HG03457 (cell line): ENCODE data around the gene CLEC9A.
"Not testable (repeated sequence)": the region's sequence is repeated elsewhere in the genome, so short reads cannot be mapped to it uniquely, and the experiment has no call there.

Experiments used
- ATAC-seq: cut with Tn5 transposase; IDR thresholded peaks from one replicate; pipeline ENCODE4 v1.9.1; 2021; ENCODE audit warnings: moderate number of reproducible peaks; ENCODE audit not compliant: unreplicated experiment

CLEC9A gene

DNA sequence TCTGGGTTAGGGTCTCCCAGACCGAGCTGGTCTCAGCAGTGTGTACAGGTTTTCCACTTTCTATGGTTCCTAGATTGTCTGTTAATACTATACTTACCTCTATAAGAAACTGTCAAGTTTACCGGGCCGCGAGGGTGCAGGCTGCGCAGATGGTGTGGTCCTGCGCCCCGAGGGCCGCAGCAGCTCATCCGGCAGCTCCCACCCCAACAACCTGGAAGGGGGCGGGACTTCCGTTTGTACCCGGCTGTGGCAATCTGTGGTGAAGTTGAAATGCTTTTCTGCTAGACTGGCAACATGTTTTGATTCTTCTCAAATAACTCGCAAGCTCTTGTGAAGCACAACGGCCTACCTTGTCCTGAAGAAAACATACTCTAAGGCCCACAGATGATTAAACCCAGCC, at the start of gene CLEC9A:
CLEC9A (plus strand) TSS at position 237 of the 400 bp plus-strand sequence. CDS start 22,006 bp downstream, outside the sequence.
- ATAC-seq: no peak

DNA sequence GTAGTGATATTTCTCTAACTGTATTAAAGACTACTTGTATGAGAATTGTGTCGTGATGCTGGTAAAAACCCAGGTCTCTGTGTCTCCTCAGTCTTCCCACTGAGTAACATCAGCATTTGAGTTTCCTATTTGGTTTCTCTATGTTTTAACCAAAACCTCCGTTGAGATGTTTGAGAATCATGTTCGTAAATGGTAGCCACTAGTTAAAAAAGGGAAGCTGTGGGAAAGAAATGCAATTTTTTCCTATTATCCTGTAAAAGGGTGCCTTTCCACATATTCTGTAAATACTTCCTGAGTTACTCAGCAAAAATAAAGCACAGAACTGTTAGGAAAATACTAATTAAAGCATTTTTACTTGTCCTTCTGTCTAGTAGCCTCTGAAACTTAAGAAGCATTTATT, 38.6 kb upstream of the CLEC9A start:
- no peak for ATAC-seq

DNA sequence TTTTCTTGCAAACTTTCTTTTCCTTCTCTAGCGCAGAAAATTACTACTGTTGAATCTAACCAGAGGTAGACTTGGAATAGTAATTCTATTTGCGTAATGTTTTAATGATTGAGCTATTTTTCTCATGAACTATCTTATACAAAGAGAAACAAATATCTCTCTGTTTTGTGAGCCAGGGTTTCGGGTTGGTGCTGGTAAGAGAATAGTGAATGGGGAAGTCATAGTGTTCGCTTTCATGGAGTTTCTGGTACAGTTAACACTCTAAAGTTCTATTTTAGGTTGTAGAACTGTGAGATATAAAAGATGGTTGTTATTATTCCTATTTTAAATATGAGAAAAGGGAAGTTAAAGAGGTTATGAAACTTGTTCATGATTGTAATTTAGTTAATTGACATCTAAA, 38.2 kb upstream of the CLEC9A start:
- no peak for ATAC-seq

DNA sequence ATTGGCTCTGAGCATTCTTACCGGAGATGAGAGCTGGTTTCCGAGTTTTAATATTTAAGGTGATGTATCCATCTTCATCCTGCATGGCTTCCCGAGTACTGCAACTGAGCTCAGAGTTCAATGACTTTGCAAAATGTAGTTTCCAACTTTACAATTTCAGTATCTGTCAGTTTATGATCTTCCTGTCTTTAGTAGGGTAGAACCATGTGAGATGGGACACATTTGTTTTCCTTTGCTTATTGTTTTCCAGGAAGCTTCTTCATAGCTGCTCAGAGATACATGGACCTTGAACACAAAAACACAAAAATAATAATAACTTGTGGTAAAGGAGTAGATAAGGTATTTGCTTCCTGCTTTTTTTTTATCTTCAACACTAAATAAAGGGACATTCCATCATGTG, 31.5 kb upstream of the CLEC9A start, which contains the start of gene CLEC1B:
CLEC1B (minus strand) TSS at position 106 of the 400 bp plus-strand sequence; CDS start at position 85, 21 bp downstream.
- no peak for ATAC-seq

DNA sequence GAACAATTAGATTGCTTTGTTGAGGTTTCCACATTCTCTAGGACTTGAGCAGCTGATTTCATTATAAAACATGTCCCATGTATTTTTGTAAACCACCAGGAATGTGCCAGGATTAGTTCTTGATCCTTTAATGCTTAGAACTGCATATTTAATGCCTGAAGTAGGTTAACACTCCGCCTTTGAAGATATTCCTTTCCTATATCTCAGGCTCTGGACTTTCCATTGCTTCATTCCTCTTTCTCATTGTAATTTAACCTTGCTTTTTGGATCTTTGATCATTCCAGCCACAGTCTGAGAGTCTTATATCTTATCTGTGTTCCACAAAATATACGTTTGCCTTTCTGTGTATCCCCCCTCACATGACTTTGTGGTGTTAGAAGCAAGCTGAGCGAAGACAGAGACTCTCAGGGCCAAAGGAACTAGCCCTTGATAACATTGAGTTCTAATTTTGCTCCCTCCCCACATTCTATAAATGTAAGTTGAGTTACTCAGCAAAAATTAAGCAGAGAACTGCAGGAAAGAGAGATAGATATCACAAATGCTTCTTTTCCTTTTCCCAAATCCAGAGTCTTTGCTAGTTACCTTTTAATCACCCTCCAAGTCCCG, 29.2 kb upstream of the CLEC9A start:
- ATAC-seq: no peak

DNA sequence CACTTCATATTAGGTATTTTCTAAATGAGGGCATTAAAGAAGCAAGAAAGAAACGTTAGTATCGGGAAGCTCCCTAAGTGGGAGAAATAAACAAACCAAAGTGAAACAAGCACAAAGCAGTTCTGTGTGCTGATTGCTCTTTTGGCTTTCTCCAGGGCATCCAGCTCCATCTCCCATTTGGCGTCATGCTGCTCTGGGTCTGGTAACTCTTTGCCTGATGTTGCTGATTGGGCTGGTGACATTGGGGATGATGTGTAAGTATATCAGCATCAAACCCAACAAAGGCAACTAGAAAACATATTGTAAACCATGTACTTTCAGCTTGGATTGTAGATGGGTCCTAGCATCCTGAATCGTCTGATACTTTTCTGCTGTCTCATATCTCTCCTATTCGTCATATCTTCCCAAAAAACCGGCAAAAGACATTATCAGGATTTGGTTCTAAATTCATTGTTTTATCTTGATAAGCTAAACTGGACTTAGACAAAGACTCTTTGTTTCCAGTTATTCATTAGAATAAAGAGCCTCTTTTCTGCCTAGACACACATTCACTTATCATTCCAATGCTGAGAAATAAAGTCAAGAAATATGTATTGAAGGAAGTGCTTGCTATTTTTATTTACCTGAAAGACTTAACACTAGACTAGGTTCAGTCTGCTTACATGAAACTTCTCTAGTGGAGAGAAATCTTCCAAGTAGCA, 17.7 kb upstream of the CLEC9A start:
- ATAC-seq: no peak

DNA sequence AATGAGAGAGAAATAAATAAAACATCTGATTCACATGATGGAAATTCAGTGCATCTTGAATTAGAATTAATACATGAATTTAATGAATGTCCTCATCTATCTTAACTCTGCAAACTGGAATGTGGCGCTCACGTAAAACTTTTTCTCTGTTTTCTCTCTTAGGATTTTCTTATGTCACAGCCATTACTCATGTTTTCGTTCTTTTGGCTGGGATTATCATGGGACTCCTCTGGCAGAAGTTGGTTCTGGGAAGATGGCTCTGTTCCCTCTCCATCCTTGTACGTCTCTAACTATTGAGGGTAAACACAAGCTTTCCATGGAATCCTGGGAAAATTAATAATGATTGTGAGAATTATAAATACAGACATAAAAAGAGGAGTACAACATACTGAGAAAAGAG, 15.0 kb upstream of the CLEC9A start:
- no peak for ATAC-seq

DNA sequence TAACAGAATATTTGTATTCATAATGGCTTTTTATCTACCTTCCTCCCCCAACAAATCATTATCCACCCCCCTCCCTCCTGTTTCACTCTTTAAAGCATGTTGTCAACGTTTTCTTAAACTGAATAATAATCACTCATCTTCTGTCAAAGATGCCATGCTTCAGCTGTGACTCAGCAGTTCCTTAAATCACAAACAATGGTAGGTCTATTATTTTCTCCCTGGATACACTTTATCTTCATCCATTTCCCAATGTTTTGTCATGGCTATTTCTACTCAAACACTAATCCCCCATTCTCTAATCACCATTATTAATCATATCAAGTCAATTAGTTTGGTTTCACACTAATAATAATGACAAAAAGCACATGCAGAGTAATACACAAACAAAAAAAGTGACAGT, 13.6 kb upstream of the CLEC9A start:
- no peak for ATAC-seq

DNA sequence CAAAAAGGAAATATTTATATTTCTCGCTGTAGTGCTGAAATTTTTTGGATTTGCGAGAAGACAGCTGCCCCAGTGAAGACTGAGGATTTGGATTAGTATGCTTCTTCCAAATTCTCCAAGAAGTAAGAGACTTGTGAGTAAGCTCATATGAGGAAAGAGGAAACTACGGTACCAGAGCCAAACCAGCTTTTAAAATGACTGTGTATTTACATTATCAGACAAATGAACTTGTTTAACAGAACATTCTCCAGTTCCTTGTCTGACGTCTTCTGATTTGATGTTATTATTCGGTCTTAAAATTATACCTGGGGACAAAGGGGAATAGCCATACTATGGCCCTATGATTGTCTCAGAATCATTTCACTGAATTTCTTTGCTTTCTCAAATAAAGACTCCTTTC, 12.1 kb upstream of the CLEC9A start:
- ATAC-seq: no peak

DNA sequence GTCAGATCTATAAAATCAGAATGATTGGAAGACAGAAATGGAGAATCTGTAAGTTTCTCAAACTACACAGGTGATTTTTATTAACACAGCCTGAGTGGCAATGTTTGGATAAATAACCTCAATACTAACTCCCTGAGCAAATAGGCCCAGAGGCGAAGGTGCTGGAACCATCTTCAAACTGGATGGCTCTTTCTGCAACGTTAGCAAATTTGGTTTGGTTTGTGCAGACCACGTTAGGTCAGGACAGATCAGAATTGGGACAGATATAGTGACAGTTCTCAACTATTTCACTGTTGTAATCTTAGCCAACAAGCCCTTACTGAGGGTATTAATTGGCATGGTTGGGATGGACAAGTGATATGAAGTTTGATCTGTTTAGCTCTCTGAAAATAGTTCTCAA, 9.1 kb upstream of the CLEC9A start:
- ATAC-seq: no peak

DNA sequence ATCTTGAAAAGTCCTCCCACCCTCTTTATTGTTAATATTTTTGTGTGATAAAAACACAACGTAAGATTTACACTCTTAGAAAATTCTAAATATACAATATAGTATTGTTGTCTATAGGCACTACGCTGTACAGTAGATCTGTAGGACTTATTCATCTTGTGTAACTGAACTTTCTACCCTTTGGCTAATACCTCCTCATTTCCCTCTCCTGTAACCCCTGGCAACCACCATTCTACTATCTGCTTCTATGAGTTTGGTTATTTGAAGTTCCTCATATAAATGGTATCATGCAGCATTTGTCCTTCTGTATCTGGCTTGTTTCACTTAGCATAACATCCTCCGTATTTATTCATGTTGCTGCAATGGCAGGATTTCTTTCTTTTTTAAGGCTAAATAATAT, 5.2 kb upstream of the CLEC9A start:
- ATAC-seq: no peak

DNA sequence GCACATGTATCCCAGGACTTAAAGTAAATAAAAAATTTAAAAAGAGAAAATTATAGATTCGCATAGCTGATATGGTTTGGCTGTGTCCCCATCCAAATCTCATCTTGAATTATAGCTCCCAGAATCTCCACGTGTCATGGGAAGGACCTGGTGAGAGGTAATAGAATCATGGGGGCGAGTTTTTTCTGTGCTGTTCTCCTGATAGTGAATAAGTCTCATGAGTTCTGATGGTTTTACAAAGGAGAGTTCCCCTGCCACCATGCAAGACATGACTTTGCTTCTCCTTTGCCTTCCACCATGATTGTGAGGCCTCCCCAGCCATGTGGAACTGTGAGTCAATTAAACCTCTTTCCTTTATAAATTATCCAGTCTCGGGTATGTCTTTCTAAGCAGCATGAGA, 3.8 kb upstream of the CLEC9A start:
- not testable (repeated sequence) for ATAC-seq

DNA sequence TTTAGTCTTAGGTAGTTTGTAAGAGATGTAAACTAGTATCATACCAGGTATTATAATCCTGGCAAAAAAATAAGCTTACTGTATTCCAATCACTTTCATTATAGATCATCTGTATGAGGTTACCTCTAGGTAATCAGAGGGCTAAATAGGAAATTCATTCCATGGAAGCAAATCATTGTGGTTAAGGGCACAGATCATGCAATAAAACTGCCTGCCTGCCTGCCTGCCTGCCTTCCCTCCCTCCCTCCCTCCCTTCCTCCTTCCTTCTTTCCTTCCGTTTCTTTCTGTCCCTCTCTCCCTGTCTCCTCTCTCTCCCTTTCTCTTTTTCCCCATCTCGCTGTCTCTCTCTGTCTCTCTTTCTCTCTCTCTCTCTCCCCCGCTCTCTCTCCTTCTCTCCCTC, 3.2 kb upstream of the CLEC9A start:
- ATAC-seq: no peak

DNA sequence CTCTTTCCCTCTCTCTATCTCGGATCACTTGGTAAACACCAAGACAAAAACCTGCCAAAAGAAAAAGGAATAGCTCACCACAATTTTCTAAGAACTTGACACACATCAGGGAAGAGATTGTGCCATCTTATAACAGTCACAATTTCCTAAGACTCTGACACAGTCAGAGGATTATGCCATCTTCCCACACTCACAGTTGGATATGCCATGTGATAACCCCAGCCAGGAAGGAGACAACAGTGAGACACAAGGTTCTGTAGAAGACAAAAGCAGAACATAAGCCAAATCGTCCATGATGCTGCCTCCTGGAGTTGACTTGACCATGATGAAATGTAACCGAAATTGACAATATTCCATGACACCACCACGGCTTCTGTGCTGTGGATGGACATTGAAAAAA, 2.8 kb upstream of the CLEC9A start:
- no peak for ATAC-seq

DNA sequence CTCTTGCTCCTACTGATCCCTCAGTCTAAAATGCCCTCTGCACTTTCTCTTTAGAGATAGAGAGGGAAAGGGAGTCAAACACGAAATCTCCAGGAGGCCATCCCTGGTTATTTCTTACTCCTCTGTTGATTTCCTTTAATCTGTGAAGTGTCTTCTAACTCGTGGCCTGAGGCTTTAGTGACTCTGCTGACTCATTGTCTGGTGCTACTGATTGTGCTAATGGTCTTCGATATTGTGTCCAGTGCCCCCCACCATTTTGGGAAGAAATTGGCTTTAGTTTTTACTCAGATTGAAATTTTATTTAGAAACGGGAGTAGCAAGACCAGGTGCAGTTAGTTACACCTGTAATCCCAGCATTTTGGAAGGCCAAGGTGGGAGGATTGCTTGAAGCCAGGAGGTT, 839 bp downstream of the CLEC9A start:
- ATAC-seq: no peak

DNA sequence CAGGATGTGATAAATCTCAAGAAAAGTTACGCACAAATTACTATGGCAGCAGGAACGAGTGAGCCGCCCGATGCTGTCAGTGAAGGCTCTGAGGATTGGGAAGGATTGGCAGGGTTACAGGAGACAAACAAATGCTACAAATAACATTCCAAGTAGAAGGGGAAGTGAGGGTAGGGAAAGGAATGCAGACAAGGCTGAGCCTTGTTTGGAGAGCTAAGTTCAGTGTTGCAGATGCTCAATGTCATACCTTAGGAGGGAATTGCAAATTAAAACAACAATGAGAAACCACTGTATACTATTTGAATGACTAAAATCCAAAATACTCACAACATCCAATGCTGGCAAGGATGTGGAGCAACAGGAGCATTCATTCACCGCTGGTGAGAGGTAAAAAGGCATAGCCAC, 1.3 kb downstream of the CLEC9A start:
- ATAC-seq: no peak

DNA sequence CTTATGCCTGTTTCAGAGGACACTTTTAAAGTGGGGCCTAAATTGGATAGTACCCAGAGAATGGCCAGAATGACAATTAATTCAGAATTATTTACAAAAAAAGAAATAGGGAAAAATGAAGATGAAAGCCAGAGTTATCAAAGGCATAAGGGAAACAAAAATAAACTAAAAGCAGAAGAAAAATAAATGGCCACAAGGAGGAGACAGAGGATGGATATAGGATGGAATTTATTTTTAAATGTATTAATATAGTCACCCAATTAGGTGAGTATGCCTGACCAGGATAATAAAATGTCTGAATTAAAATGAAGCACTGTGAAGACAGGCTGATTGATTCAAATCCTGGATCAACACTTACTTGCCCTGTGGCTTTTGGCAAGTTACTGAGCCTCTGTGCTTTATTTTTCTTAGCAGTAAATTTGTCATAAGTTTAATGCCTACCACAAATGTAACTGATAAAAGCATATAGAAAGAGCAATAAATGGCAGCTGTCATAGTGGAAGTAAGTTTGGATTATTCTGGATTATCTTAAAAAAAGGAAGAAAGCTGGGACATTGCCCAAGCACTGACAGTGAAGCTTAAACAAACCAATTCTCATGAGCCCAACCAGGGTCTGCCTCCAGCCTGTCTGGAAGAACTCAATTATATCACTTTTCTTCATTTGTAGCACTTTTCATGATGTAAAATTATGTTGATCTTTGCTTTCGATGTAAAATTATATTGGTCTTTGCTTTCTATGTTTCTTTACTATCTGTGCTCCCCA, 3.5 kb downstream of the CLEC9A start:
- no peak for ATAC-seq

DNA sequence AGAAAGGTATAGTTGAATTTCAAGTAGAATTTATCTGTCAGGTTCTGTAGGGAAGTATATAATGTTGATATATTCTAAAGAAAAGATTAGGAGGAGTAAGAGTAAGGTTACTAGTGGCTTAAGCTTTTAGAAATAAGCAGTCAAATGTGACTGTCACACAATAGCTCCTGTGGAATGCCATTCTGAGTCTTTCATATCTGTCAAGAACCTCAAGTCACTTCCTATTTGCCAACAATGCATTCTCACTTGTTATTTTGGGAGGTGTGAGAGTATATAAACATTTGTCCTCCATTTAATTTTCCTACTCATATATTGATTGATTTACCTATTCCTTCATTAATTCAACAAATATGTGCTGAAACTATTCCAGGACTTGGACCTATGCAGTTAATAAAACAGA, 11.7 kb downstream of the CLEC9A start:
- no peak for ATAC-seq

DNA sequence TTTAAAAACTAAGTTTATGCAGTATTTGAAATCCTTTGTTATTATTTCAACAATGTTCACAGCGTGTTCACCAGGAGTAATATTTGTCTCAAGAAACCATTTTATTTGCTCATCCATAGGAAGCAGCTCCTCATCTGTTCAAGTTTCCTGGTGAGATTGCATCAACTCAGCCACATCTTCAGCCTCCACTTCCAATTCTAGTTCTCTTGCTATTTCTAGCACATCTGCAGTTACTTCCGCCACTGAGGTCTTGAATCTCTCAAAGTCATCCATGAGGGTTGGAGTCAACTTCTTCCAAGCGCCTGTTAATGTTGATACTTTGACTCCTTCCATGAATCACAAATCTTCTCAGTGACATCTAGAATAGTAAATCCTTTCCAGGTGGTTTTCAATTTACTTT, 18.0 kb downstream of the CLEC9A start:
- no peak for ATAC-seq

DNA sequence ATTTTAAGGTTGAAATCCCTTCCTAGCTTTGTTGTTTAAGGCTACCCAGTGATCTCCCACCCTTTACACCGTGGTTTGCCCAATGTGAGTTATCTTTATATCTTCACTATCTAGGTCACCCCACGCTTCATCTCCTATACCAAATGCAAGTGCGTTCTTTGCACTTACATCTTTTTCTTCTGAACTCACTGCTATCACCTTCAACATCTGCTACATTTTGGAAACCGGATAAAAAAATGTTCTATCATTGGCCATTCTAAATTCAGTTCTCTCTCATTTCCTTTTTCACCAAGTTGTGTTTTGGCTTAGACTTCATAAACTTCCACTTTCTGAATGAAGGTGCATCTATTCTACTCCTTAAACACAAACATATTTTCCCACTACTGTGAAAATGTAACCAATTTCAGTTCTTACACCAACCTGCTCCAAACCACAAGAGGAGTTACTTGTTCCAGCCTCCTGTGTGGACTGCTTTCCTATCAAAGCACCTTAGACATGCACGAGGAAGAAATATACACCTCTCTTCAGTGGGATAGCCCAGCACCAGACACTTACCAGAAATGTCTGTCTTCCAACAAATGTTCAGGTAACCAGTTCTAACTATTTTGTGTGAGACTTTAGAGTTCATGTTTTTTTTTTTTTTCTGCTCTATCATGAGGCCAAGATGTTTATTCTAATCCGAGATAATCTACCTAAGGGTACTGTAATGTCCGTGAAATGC, 21.9 kb downstream of the CLEC9A start:
- no peak for ATAC-seq

DNA sequence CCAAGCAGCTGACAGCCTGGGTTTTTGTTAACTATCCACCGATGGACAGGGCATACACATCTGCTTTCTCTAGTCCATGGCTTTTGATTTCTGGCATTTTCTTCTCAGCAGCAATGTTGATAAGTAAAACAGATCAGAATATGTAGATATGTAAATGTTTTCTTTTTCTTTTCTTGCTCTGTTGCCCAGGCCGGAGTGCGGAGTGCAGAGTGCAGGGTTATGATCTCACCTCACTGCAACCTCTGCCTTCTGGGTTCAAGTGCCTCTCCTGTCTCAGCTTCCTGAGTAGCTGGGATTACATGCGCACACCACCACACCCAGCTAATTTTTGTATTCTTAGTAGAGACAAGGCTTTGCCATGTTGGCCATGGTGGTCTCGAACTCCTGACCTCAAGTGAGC, 27.9 kb downstream of the CLEC9A start:
- no peak for ATAC-seq
